Kidney (tissue), 14 donors: ENCODE measurements around the gene ISCU. TPM values are rescaled to one million over a fixed set of nuclear protein-coding genes. Genes with fewer than 3 reads are reported as not detected.

ENCODE experiments used
- DNase-seq, 5 donors: peaks; one replicate each; pipeline ENCODE4 v3.0.0-alpha.2; 2013 to 2020
- FAIRE-seq: peaks from 2 replicates; lab custom pipeline; 2012; peaks lifted over from hg19 to GRCh38; lab: Jason Lieb, UNC
- H3K27ac ChIP-seq, 2 donors: one replicate each; pipeline ENCODE4 v1.7.0; 2013; ENCODE audit warnings: low read depth in 2 of 2, low read length in 2 of 2, inconsistent platforms in 1 of 2
- H3K27me3 ChIP-seq: one replicate; pipeline ENCODE4 v1.7.1; 2013; ENCODE audit warnings: low read length, inconsistent platforms; ENCODE audit not compliant: control insufficient read depth, insufficient read depth
- H3K36me3 ChIP-seq, 3 donors: one replicate each; pipeline versions ENCODE4 v1.7.0 to v1.7.1; 2013; ENCODE audit warnings: low read length in 3 of 3, control low read depth in 1 of 3, inconsistent platforms in 1 of 3; ENCODE audit not compliant: insufficient read depth in 3 of 3, control insufficient read depth in 2 of 3
- H3K4me1 ChIP-seq, 3 donors: one replicate each; pipeline versions ENCODE4 v1.7.0 to v1.7.1; 2013; ENCODE audit warnings: low read length in 3 of 3, inconsistent platforms in 1 of 3, low read depth in 1 of 3; ENCODE audit not compliant: control insufficient read depth in 2 of 3, insufficient read depth in 2 of 3
- H3K4me3 ChIP-seq, 3 donors: one replicate each; pipeline versions ENCODE4 v1.7.0 to v1.8.1; 2013; ENCODE audit warnings: low read length in 3 of 3, control low read depth in 1 of 3, inconsistent platforms in 1 of 3
- H3K9ac ChIP-seq, 3 donors: one replicate each; pipeline versions ENCODE4 v1.7.0 to v1.7.1; 2013; ENCODE audit warnings: low read length in 3 of 3, control low read depth in 1 of 3, inconsistent platforms in 1 of 3
- H3K9me3 ChIP-seq, 3 donors: one replicate each; pipeline versions ENCODE4 v1.7.0 to v1.7.1; 2013; ENCODE audit warnings: low read length in 3 of 3, control low read depth in 1 of 3, inconsistent platforms in 1 of 3; ENCODE audit not compliant: control insufficient read depth in 2 of 3, insufficient read depth in 1 of 3
- intact Hi-C: fragments of 100-400 bp; cut with DNase I; formaldehyde crosslinking; loops from one replicate; pipeline ENCODE4 v1.11.1; 2022
- polyA plus RNA-seq: library from polyadenylated mRNA; stranded (reverse); fragments of 350-450 nt; fragmentation: Illumina TruSeq; extraction: RNeasy Lipid Tissue Mini Kit (QIAGEN cat#74804); gene quantifications from one replicate; pipeline ENCODE4 v1.2.3, GENCODE V29; 2014; ENCODE audit warnings: low read depth, low replicate concordance; ENCODE audit not compliant: insufficient read depth
- total RNA-seq: library from RNA; stranded (reverse); fragmentation: NEBNext Ultra II Directional; extraction: Animal tissue kit (Norgen Biotek cat#: 25700); gene quantifications from one replicate; pipeline ENCODE4 v1.2.1, GENCODE V29; 2021
- TF ChIP-seq, protein P1 (sequence below): IDR thresholded peaks from 3 replicates; pipeline ENCODE4 v1.5.1; 2012; ENCODE audit warnings: mild to moderate bottlenecking, moderate library complexity, borderline replicate concordance; ENCODE audit not compliant: insufficient read depth; ENCODE audit errors: extremely low read depth
- donor health status: control.
- donor health status: control.
- donor health status: control.
- donor health status: control.
- donor health status: control.
- donor health status: DM: yes; HTN: yes; CAD: no.
- donor health status: Normal renal cell carcinoma (clear cell type).

ISCU gene
- total and polyA plus RNA-seq, 2 donors from 2014 or later: 183 to 511 TPM

DNA sequence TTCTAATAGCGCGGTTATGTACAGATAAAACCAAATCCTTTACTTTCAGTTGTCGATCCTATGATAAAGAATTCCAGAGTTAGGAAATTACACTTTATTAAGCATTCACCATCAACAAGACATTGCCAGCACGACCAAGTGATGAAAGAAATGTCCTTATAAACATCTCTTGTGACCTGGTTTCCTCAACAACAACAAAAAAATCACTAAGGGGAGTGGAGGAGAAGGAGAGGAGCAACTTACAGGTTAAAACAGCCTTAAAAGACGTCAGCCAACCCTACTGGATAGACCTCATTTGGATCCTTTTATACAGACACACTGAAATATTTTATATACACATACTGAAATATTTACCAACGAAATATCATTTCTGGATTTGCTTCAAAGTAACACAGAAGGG, 24.2 kb upstream of the ISCU start:
- Histone ChIP-seq H3K9me3 (no peaks in the 10 kb centered on the region), H3K27me3 (no peaks in the 10 kb centered on the region), H3K27ac (no peak overlapping the region), H3K36me3 (peaks cover 15 to 62% (median 26%) of the 10 kb centered on the region in 3 donors), H3K4me3 (no peak overlapping the region), H3K4me1 (peaks cover 0 to 4% (median 0%) of the 10 kb centered on the region in 3 donors), H3K9ac (no peak overlapping the region)
- DNase-seq (no peak), FAIRE-seq (no peak)
- TF ChIP-seq, protein P1, sequence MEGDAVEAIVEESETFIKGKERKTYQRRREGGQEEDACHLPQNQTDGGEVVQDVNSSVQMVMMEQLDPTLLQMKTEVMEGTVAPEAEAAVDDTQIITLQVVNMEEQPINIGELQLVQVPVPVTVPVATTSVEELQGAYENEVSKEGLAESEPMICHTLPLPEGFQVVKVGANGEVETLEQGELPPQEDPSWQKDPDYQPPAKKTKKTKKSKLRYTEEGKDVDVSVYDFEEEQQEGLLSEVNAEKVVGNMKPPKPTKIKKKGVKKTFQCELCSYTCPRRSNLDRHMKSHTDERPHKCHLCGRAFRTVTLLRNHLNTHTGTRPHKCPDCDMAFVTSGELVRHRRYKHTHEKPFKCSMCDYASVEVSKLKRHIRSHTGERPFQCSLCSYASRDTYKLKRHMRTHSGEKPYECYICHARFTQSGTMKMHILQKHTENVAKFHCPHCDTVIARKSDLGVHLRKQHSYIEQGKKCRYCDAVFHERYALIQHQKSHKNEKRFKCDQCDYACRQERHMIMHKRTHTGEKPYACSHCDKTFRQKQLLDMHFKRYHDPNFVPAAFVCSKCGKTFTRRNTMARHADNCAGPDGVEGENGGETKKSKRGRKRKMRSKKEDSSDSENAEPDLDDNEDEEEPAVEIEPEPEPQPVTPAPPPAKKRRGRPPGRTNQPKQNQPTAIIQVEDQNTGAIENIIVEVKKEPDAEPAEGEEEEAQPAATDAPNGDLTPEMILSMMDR: no peak
- intact Hi-C loops: no loop called here

DNA sequence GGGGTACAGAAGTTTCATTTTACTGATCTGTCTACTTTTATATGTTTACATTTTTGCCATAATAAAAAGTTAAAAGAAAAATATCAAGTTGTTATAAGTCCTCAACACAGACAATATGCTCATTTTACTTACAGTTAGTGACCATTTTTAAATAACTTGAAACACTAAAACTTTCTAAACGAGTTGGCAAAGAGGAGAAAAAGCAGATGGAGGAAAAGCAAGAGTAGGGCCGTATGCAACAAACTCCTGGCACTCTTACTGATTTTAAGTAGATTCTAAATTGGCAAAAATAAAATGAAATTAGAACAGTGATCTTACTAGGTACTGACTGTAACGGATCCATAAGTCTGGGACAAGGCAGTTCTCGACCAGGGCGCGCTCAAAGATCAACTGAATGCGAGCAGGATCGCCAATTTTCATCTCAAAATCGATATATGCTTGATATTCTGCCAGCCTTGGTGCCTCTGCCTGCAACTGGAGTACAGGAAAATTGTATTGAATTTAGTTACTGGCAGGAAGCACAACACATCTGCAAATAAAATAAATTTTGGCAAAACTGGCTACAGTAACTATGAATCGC, 23.7 kb upstream of the ISCU start:
- intact Hi-C loops: no loop called here
- Histone ChIP-seq H3K27me3 (no peaks in the 10 kb centered on the region), H3K4me3 (no peak overlapping the region), H3K9me3 (no peaks in the 10 kb centered on the region), H3K4me1 (peaks cover 0 to 4% (median 0%) of the 10 kb centered on the region in 3 donors), H3K36me3 (peaks cover 17 to 63% (median 31%) of the 10 kb centered on the region in 3 donors), H3K9ac (no peak overlapping the region), H3K27ac (no peak overlapping the region)
- TF ChIP-seq, protein P1: no peak
- FAIRE-seq (no peak), DNase-seq (no peak)

DNA sequence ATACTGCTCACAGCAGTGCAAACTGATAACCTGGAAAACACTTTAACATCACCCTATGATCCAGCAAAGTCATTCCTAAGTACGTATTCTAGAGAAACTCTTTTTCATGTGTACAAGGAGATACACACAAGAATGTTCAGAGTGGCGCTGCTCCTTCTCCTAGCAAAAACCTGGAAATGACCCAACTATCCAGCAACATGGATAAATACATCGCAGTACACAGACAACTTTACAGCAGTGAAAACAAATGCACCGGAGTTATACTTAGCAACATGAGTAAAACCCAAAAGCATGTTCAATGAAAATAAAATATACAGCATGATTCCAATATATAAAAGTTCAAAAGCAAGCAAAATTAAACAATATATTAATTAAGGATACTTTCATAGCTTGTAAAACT, 20.1 kb upstream of the ISCU start:
- H3K27me3 ChIP-seq: no peaks in the 10 kb centered on the region
- H3K36me3 ChIP-seq: peaks cover 11 to 65% (median 25%) of the 10 kb centered on the region in 3 donors
- TF ChIP-seq, protein P1: no peak
- peaks cover 0 to 4% (median 0%) of the 10 kb centered on the region in 3 donors for H3K4me1 ChIP-seq
- no peaks in the 10 kb centered on the region for H3K9me3 ChIP-seq
- no peak overlapping the region for H3K4me3 ChIP-seq
- FAIRE-seq (no peak), DNase-seq (no peak)
- H3K27ac ChIP-seq: no peak overlapping the region
- H3K9ac ChIP-seq: no peak overlapping the region
- intact Hi-C loops: no loop called here

DNA sequence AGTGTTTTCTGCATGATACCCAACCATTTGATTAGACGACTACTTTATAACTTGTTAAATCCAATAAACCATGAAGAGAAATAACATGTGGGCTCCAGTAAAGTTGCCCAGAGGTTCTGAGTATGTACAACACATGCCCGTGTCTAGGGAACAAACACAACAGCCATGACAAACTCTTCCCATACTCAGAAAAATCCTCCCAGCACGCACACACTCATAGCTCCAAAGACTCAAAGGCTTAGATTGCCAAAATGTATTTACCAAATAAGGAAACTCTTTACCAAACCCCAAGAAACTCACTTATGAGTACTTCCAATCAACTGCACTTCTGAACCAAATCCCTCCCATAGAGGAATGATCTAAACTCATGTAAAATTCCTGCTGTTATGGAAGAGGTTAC, 18.7 kb upstream of the ISCU start:
- Histone ChIP-seq H3K4me3 (no peak overlapping the region), H3K4me1 (peaks cover 0 to 4% (median 0%) of the 10 kb centered on the region in 3 donors), H3K9ac (no peak overlapping the region), H3K27ac (no peak overlapping the region), H3K9me3 (no peaks in the 10 kb centered on the region), H3K36me3 (peaks cover 6 to 58% (median 32%) of the 10 kb centered on the region in 3 donors), H3K27me3 (no peaks in the 10 kb centered on the region)
- intact Hi-C loops: no loop called here
- TF ChIP-seq, protein P1: no peak
- FAIRE-seq (no peak), DNase-seq (no peak)
